GM20431 (cell line): ENCODE measurements around the gene MGAT5.

Experiments used
- in situ Hi-C: fragments of 300-500 bp; cut with MseI, MboI; formaldehyde crosslinking; loops from one replicate; pipeline ENCODE4 v1.15.0; 2020; ENCODE audit warnings: low sequenced_read_pairs; ENCODE audit not compliant: unreplicated experiment

Gene MGAT5

GRCh38 chr2:134452042-134452733 is 198.3 kb downstream of the MGAT5 start:
- in situ Hi-C loops: no loop called here

- in situ Hi-C loops: no loop called here
Measured at GRCh38 chr2:134453476-134453875, 199.6 kb downstream of the MGAT5 start.

GRCh38 chr2:134453973-134454372 is 200.1 kb downstream of the MGAT5 start:
- in situ Hi-C loops: no loop called here

GRCh38 chr2:134454426-134454825 is 200.6 kb downstream of the MGAT5 start:
- in situ Hi-C loops: no loop called here

- in situ Hi-C loops: no loop called here
Measured at GRCh38 chr2:134454931-134455330, 201.1 kb downstream of the MGAT5 start.

- in situ Hi-C loops: no loop called here
Measured at GRCh38 chr2:134455426-134455825, 201.6 kb downstream of the MGAT5 start.

GRCh38 chr2:134457353-134457752 is 203.5 kb downstream of the MGAT5 start:
- in situ Hi-C loops: no loop called here

- in situ Hi-C loops: no loop called here
Measured at GRCh38 chr2:134457765-134458472, 204.0 kb downstream of the MGAT5 start.

- in situ Hi-C loops: no loop called here
Measured at GRCh38 chr2:134458473-134458853, 204.6 kb downstream of the MGAT5 start.

GRCh38 chr2:134458950-134459349 is 205.1 kb downstream of the MGAT5 start:
- in situ Hi-C loops: no loop called here

GRCh38 chr2:134459706-134460406 is 206.0 kb downstream of the MGAT5 start:
- in situ Hi-C loops: loop anchor here (10.0 kb wide), 1 partner anchor 435 kb away; no protein-coding TSS in a partner anchor

GRCh38 chr2:134460583-134460998 is 206.7 kb downstream of the MGAT5 start:
- in situ Hi-C loops: loop anchor here (10.0 kb wide), 1 partner anchor 434 kb away; no protein-coding TSS in a partner anchor

GRCh38 chr2:134461511-134461910 is 207.6 kb downstream of the MGAT5 start:
- in situ Hi-C loops: loop anchor here (10.0 kb wide), 1 partner anchor 433 kb away; no protein-coding TSS in a partner anchor

- in situ Hi-C loops: loop anchor here (10.0 kb wide), 1 partner anchor 433 kb away; no protein-coding TSS in a partner anchor
Measured at GRCh38 chr2:134462275-134462674, 208.4 kb downstream of the MGAT5 start.

- in situ Hi-C loops: loop anchor here (10.0 kb wide), 1 partner anchor 432 kb away; no protein-coding TSS in a partner anchor
Measured at GRCh38 chr2:134462791-134463698, 209.2 kb downstream of the MGAT5 start.

- in situ Hi-C loops: loop anchor here (10.0 kb wide), 1 partner anchor 431 kb away; no protein-coding TSS in a partner anchor
Measured at GRCh38 chr2:134463699-134464022, 209.8 kb downstream of the MGAT5 start.

GRCh38 chr2:134465228-134466105 is 211.6 kb downstream of the MGAT5 start:
- in situ Hi-C loops: loop anchor here (10.0 kb wide), 1 partner anchor 429 kb away; no protein-coding TSS in a partner anchor

GRCh38 chr2:134466141-134466540 is 212.3 kb downstream of the MGAT5 start:
- in situ Hi-C loops: loop anchor here (10.0 kb wide), 1 partner anchor 429 kb away; no protein-coding TSS in a partner anchor

- in situ Hi-C loops: loop anchor here (10.0 kb wide), 1 partner anchor 427 kb away; no protein-coding TSS in a partner anchor
Measured at GRCh38 chr2:134468164-134468563, 214.3 kb downstream of the MGAT5 start.
